Mesenchymal stem cell (in vitro differentiated cells and primary cell): ENCODE data around the gene RASSF8.

Experiments used
- DNase-seq: peaks from one replicate; pipeline ENCODE4 v3.0.0-alpha.2; 2013
- H2AFZ ChIP-seq: one replicate; pipeline ENCODE4 v1.6.1; 2013; ENCODE audit warnings: low read depth, mild to moderate bottlenecking, control low read depth, inconsistent platforms, low read length, moderate library complexity
- H2AK5ac ChIP-seq: 2 replicates; pipeline ENCODE4 v1.6.1; 2013; ENCODE audit warnings: low read length, moderate library complexity, mild to moderate bottlenecking, inconsistent platforms; ENCODE audit not compliant: severe bottlenecking
- H2BK120ac ChIP-seq: one replicate; pipeline ENCODE4 v1.6.1; 2013; ENCODE audit warnings: low read depth, mild to moderate bottlenecking, inconsistent platforms, low read length, moderate library complexity
- H2BK12ac ChIP-seq, 2 experiments: one replicate each; pipeline ENCODE4 v1.6.1; 2013; ENCODE audit warnings: inconsistent platforms in 2 of 2, low read length in 2 of 2, mild to moderate bottlenecking in 2 of 2, moderate library complexity in 2 of 2, control low read depth in 1 of 2
- H2BK15ac ChIP-seq: one replicate; pipeline ENCODE4 v1.6.1; 2013; ENCODE audit warnings: mild to moderate bottlenecking, low read depth, inconsistent platforms; ENCODE audit not compliant: poor library complexity, severe bottlenecking
- H2BK5ac ChIP-seq: 2 replicates; pipeline ENCODE4 v1.6.1; 2013; ENCODE audit warnings: low read depth, mild to moderate bottlenecking, low read length, control low read depth, inconsistent platforms; ENCODE audit not compliant: poor library complexity, severe bottlenecking
- H3K14ac ChIP-seq, 2 experiments: one replicate each; pipeline ENCODE4 v1.6.1; 2013; ENCODE audit warnings: inconsistent platforms in 2 of 2, low read length in 2 of 2, control low read depth in 1 of 2, mild to moderate bottlenecking in 1 of 2, moderate library complexity in 1 of 2
- H3K18ac ChIP-seq, 2 experiments: one replicate each; pipeline ENCODE4 v1.6.1; 2013; ENCODE audit warnings: inconsistent platforms in 2 of 2, low read length in 2 of 2, control low read depth in 1 of 2, low read depth in 1 of 2, mild to moderate bottlenecking in 1 of 2
- H3K23ac ChIP-seq, 2 experiments: one replicate each; pipeline ENCODE4 v1.6.1; 2013; ENCODE audit warnings: inconsistent platforms in 2 of 2, low read length in 2 of 2, mild to moderate bottlenecking in 2 of 2, moderate library complexity in 2 of 2, control low read depth in 1 of 2
- H3K27ac ChIP-seq: 2 replicates; pipeline ENCODE4 v1.5.1; 2013; ENCODE audit warnings: mild to moderate bottlenecking, moderate library complexity, low read length, control low read depth, inconsistent platforms; ENCODE audit not compliant: poor library complexity, severe bottlenecking
- H3K27me3 ChIP-seq, 2 experiments: 2 replicates each; pipeline versions ENCODE4 v1.6.1 to v1.7.0; 2013; ENCODE audit warnings: low read length in 2 of 2, mild to moderate bottlenecking in 2 of 2, moderate library complexity in 2 of 2, control low read depth in 1 of 2, inconsistent platforms in 1 of 2; ENCODE audit not compliant: control insufficient read depth in 1 of 2, insufficient read depth in 1 of 2
- H3K36me3 ChIP-seq, 2 experiments: 2 replicates each; pipeline versions ENCODE4 v1.6.1 to v1.7.0; 2013; ENCODE audit warnings: low read length in 2 of 2, control low read depth in 1 of 2, inconsistent platforms in 1 of 2, low read depth in 1 of 2, mild to moderate bottlenecking in 1 of 2; ENCODE audit not compliant: insufficient read depth in 2 of 2, control insufficient read depth in 1 of 2
- H3K4ac ChIP-seq, 2 experiments: one replicate each; pipeline ENCODE4 v1.6.1; 2013; ENCODE audit warnings: inconsistent platforms in 2 of 2, low read length in 2 of 2, mild to moderate bottlenecking in 2 of 2, moderate library complexity in 2 of 2, control low read depth in 1 of 2, low read depth in 1 of 2
- H3K4me1 ChIP-seq: 2 replicates; pipeline ENCODE4 v1.6.1; 2013; ENCODE audit warnings: low read depth, low read length, control low read depth; ENCODE audit not compliant: control insufficient read depth, insufficient read depth
- H3K4me2 ChIP-seq: 2 replicates; pipeline ENCODE4 v1.6.1; 2013; ENCODE audit warnings: low read length, mild to moderate bottlenecking, inconsistent platforms; ENCODE audit not compliant: poor library complexity, severe bottlenecking
- H3K4me3 ChIP-seq, 2 experiments: 2 replicates each; pipeline versions ENCODE4 v1.5.1 to v1.7.0; 2013; ENCODE audit warnings: low read length in 2 of 2, mild to moderate bottlenecking in 2 of 2, control low read depth in 1 of 2, low read depth in 1 of 2; ENCODE audit not compliant: insufficient read depth in 1 of 2
- H3K79me1 ChIP-seq: replicated peaks from 2 replicates; pipeline ENCODE4 v1.6.1; 2013; ENCODE audit warnings: mild to moderate bottlenecking, control low read depth, low read length, inconsistent platforms; ENCODE audit not compliant: poor library complexity, severe bottlenecking
- H3K9ac ChIP-seq: 2 replicates; pipeline ENCODE4 v1.7.0; 2013; ENCODE audit warnings: mild to moderate bottlenecking, low read length, moderate library complexity
- H3K9me3 ChIP-seq: 2 replicates; pipeline ENCODE4 v1.7.0; 2013; ENCODE audit warnings: mild to moderate bottlenecking, low read length; ENCODE audit not compliant: control insufficient read depth
- H4K8ac ChIP-seq: one replicate; pipeline ENCODE4 v1.6.1; 2013; ENCODE audit warnings: inconsistent platforms, mild to moderate bottlenecking, low read length, moderate library complexity
- H4K91ac ChIP-seq: one replicate; pipeline ENCODE4 v1.6.1; 2013; ENCODE audit warnings: mild to moderate bottlenecking, low read length, inconsistent platforms
- WGBS: methylation state at CpG from one replicate; pipeline ENCODE4 v1.1.7; 2013; ENCODE audit warnings: mixed read lengths; 5-methylcytosine and 5-hydroxymethylcytosine counted together

RASSF8 gene

DNA sequence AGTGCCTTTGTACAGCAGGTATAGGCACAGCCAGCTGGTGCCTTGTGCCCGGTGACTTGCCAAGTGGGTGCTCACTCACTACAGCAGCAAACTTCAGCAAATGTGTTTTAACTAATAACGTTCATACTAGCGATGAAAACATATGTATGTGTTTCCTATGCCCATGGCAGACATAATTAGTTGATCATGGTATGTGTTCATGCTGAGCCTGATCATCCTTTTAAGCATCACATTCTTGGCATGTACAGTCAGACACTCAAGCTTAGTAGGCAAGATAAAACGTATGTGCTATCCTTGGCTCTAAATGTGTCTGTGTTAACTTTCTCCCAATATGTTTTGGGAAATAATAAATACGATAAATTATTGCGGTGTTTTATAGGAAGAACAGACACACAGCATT, 55.6 kb downstream of the RASSF8 start:
- no peak overlapping the region for H3K4me3 ChIP-seq
- no peak overlapping the region for H2BK5ac ChIP-seq
- no peaks in the 10 kb centered on the region for H3K27me3 ChIP-seq
- peak overlapping the region; percentile 9 for H4K91ac ChIP-seq
- H3K9ac ChIP-seq, result peak overlapping the region; percentile 6
- no peak overlapping the region for H2BK15ac ChIP-seq
- WGBS, result 90% methylated on average over 4 of the region's 6 CpGs
- no peak for DNase-seq
- H3K9me3 ChIP-seq, result no peaks in the 10 kb centered on the region
- H3K23ac ChIP-seq, result no peak overlapping the region
- H2AFZ ChIP-seq, result no peak overlapping the region
- H3K4ac ChIP-seq, result no peak overlapping the region
- H2BK12ac ChIP-seq, result no peak overlapping the region
- H3K79me1 ChIP-seq, result peaks cover 30% of the 10 kb centered on the region
- no peak overlapping the region for H2BK120ac ChIP-seq
- H3K36me3 ChIP-seq, result peaks cover 3 to 18% of the 10 kb centered on the region in 2 experiments
- H4K8ac ChIP-seq, result no peak overlapping the region
- H3K4me1 ChIP-seq, result peaks cover 14% of the 10 kb centered on the region
- H2AK5ac ChIP-seq, result no peak overlapping the region
- H3K14ac ChIP-seq, result no peak overlapping the region
- H3K4me2 ChIP-seq, result no peak overlapping the region
- H3K18ac ChIP-seq, result no peak overlapping the region
- no peak overlapping the region for H3K27ac ChIP-seq

DNA sequence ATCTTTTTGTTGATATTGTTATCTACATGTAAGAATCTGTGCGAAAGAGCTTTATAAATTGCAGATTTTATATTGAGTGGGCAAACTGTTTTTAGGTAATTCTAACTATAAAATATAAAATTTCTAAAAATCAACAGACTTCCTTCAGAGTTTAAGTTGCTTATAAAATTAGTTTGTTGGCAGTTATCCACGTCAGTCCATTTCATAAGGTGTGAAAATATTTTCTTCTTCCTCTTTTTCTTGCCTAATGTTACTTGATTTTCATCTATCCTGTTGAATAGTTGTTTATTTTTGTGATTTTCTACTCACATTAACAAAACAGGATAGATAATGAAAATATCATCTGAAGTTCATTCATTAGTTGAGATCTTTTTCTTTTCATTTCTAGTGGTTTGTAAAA, 58.0 kb downstream of the RASSF8 start:
- Histone ChIP-seq H3K27ac (no peak overlapping the region), H3K9ac (peak overlapping the region; percentile 60), H4K8ac (no peak overlapping the region), H2BK120ac (no peak overlapping the region), H3K4me2 (no peak overlapping the region), H2BK12ac (no peak overlapping the region), H3K23ac (no peak overlapping the region), H3K9me3 (no peaks in the 10 kb centered on the region), H2AFZ (no peak overlapping the region), H3K4ac (no peak overlapping the region), H3K4me3 (no peak overlapping the region), H2AK5ac (no peak overlapping the region), H3K14ac (no peak overlapping the region), H3K27me3 (no peaks in the 10 kb centered on the region), H3K4me1 (peaks cover 15% of the 10 kb centered on the region), H3K36me3 (peaks cover 3 to 16% of the 10 kb centered on the region in 2 experiments), H2BK5ac (no peak overlapping the region), H4K91ac (no peak overlapping the region), H2BK15ac (no peak overlapping the region), H3K79me1 (peaks cover 26% of the 10 kb centered on the region), H3K18ac (no peak overlapping the region)
- DNase-seq, result no peak
- no CpG with 5 or more reads among the region's 2 CpGs for WGBS

DNA sequence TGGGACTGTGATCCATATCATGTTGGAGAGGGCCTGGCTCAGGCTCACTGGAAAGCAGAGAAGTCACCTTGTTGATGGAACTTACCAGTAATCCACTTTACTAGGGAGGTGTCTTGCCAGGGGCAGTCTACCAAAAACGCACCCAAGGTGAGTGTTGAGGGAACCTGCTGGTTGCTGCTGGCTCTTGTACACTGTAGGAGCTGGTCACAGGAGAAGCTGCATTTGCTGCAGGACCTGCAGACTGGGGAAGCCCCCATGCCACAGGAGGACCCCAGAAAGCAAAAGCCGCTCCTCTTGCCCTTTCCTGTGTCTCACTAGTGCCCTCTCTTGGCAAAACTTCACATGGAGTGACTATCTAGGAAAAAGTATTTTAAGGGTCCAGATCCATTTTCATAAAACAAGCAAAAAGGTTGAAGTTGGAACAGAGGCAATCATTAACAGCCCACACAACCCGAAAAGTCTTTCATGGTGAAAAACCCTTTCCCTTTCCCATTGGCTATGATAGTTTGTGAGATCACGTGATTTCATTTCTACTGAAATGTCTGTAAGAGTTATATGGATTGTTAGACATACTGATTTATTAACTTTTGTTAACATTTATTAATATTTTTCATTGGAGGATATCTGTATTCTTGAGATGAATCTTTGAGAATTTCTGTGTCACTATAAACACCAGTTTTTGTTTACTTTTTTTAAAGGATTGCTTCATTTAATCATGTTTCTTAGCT, 59.2 kb downstream of the RASSF8 start:
- 82% methylated on average over 1 of the region's 4 CpGs for WGBS
- Histone ChIP-seq H3K4me2 (no peak overlapping the region), H3K4me3 (no peak overlapping the region), H3K4ac (no peak overlapping the region), H2BK15ac (no peak overlapping the region), H4K91ac (no peak overlapping the region), H2AK5ac (peak overlapping the region; percentile 84), H3K4me1 (peaks cover 14% of the 10 kb centered on the region), H3K14ac (no peak overlapping the region), H3K23ac (no peak overlapping the region), H4K8ac (peak overlapping the region; percentile 27), H3K9me3 (no peaks in the 10 kb centered on the region), H2BK12ac (peak overlapping the region in 1 of 2 experiments; percentile 42), H3K36me3 (peaks cover 3 to 16% of the 10 kb centered on the region in 2 experiments), H3K18ac (peak overlapping the region; percentile 14 to 21), H3K27me3 (no peaks in the 10 kb centered on the region), H2BK5ac (no peak overlapping the region), H3K9ac (peak overlapping the region; percentile 38), H3K79me1 (peaks cover 31% of the 10 kb centered on the region), H3K27ac (peak overlapping the region; percentile 10), H2AFZ (no peak overlapping the region), H2BK120ac (no peak overlapping the region)
- peak; percentile 45 for DNase-seq

DNA sequence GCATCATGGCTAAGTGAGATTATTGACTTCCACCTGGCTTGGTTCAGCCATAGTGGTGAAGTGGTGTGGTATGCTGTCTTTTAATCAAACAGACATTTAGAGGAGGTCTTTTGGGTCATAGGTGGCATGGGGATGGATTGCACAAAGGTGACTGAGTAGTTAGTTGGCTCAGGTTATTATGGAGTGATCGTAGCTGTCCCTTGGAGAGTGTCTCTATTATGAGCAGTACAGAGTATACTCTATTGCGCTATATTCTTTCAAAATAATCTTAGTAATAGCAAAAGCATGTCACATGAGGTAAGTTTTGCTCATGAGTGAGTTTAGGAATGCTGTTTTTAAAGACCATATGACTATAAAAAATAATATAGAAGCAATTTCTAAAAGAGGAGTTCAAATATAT, 60.4 kb downstream of the RASSF8 start:
- no CpG with 5 or more reads among the region's 2 CpGs for WGBS
- Histone ChIP-seq H3K27ac (peak overlapping the region; percentile 68), H2BK120ac (no peak overlapping the region), H3K4me1 (peaks cover 12% of the 10 kb centered on the region), H3K9ac (peak overlapping the region; percentile 62), H3K18ac (peak overlapping the region in 1 of 2 experiments; percentile 2), H2AK5ac (peak overlapping the region; percentile 98), H3K4me3 (no peak overlapping the region), H2BK15ac (no peak overlapping the region), H3K4me2 (no peak overlapping the region), H4K91ac (no peak overlapping the region), H3K23ac (no peak overlapping the region), H3K4ac (no peak overlapping the region), H3K14ac (no peak overlapping the region), H3K9me3 (no peaks in the 10 kb centered on the region), H2BK12ac (no peak overlapping the region), H3K27me3 (no peaks in the 10 kb centered on the region), H2BK5ac (no peak overlapping the region), H3K36me3 (peaks cover 3 to 18% of the 10 kb centered on the region in 2 experiments), H4K8ac (no peak overlapping the region), H2AFZ (no peak overlapping the region), H3K79me1 (peaks cover 26% of the 10 kb centered on the region)
- no peak for DNase-seq
